Calu3 (cell line): ENCODE measurements around the gene USP3. TPM values are rescaled to one million over a fixed set of nuclear protein-coding genes. Genes with fewer than 3 reads are reported as not detected.

Experiments used
- BruUV-seq: library from RNA; stranded (reverse); fragments of 400-500 nt; replicated peaks from 2 replicates; lab custom pipeline; 2021; lab: Mats Ljungman, UMichigan
- CTCF ChIA-PET: fragments of 300-600 bp; sonication (Branson Sonifier 250); formaldehyde crosslinking; loops from one replicate; lab custom pipeline; 2022; ENCODE audit warnings: antibody characterized with exemption; lab: Charles Lee
- DNase-seq: peaks from one replicate; pipeline ENCODE4 v3.0.0; 2022
- H3K27ac Mint-ChIP-seq: one replicate; pipeline ENCODE4 v1.8.0; 2022; ENCODE audit warnings: mixed read lengths; ENCODE audit not compliant: unreplicated experiment
- H3K27me3 Mint-ChIP-seq: one replicate; pipeline ENCODE4 v1.8.0; 2022; ENCODE audit warnings: mixed read lengths; ENCODE audit not compliant: unreplicated experiment
- H3K36me3 Mint-ChIP-seq: one replicate; pipeline ENCODE4 v1.8.0; 2022; ENCODE audit warnings: mild to moderate bottlenecking, moderate library complexity, mixed read lengths; ENCODE audit not compliant: insufficient read depth, unreplicated experiment
- H3K4me1 Mint-ChIP-seq: one replicate; pipeline ENCODE4 v1.8.0; 2022; ENCODE audit warnings: mild to moderate bottlenecking, low read depth, mixed read lengths; ENCODE audit not compliant: unreplicated experiment
- H3K4me3 Mint-ChIP-seq: one replicate; pipeline ENCODE4 v1.8.0; 2022; ENCODE audit warnings: mild to moderate bottlenecking, low read depth, moderate library complexity, mixed read lengths; ENCODE audit not compliant: unreplicated experiment
- H3K9me3 Mint-ChIP-seq: one replicate; pipeline ENCODE4 v1.8.0; 2022; ENCODE audit warnings: low read depth, mixed read lengths; ENCODE audit not compliant: unreplicated experiment
- CTCF ChIP-seq: fragments of 200-600 bp; IDR thresholded peaks from one replicate; pipeline ENCODE4 v1.8.0; 2022; ENCODE audit warnings: antibody characterized with exemption; ENCODE audit not compliant: unreplicated experiment
- intact Hi-C: fragments of 100-400 bp; cut with micrococcal nuclease; formaldehyde crosslinking; loops from one replicate; pipeline ENCODE4 v1.10.0; 2022; ENCODE audit not compliant: unreplicated experiment
- total RNA-seq: library from RNA; stranded (reverse); gene quantifications from 2 replicates; pipeline ENCODE4 v1.2.3, GENCODE V29; 2022

The USP3 gene
- total RNA-seq, 1 experiment from 2014 or later: 80.8 TPM

GRCh38 chr15:63604281-63604680 is 99.9 kb downstream of the USP3 start:
- H3K9me3 Mint-ChIP-seq: no peaks in the 10 kb centered on the region
- no peaks in the 10 kb centered on the region for H3K27me3 Mint-ChIP-seq
- intact Hi-C loops: no loop called here
- no peak overlapping the region for H3K27ac Mint-ChIP-seq
- peaks cover 28% of the 10 kb centered on the region for H3K36me3 Mint-ChIP-seq
- CTCF ChIA-PET: interaction anchor here (0.5 to 0.6 kb wide), 2 partner anchors 7 to 25 kb away, joined by 3 read pairs; partner anchors contain the start of gene FBXL22
- peaks cover 10% of the 10 kb centered on the region for H3K4me1 Mint-ChIP-seq
- H3K4me3 Mint-ChIP-seq: no peak overlapping the region
- no peak for DNase-seq
- TF ChIP-seq CTCF: no peak
- BruUV-seq: no TSS peak

- CTCF ChIA-PET: interaction anchor here (0.6 to 0.7 kb wide), 2 partner anchors 8 to 548 kb away, joined by 3 read pairs; partner anchors contain the start of gene FBXL22
- BruUV-seq: no TSS peak
- no peak for TF ChIP-seq CTCF
- DNase-seq: no peak
- Mint-ChIP-seq H3K9me3 (no peaks in the 10 kb centered on the region), H3K27ac (no peak overlapping the region), H3K27me3 (no peaks in the 10 kb centered on the region), H3K4me3 (no peak overlapping the region), H3K4me1 (peaks cover 4% of the 10 kb centered on the region), H3K36me3 (peaks cover 21% of the 10 kb centered on the region)
- intact Hi-C loops: no loop called here
Observed at GRCh38 chr15:63605036-63605435, 100.6 kb downstream of the USP3 start.

DNA sequence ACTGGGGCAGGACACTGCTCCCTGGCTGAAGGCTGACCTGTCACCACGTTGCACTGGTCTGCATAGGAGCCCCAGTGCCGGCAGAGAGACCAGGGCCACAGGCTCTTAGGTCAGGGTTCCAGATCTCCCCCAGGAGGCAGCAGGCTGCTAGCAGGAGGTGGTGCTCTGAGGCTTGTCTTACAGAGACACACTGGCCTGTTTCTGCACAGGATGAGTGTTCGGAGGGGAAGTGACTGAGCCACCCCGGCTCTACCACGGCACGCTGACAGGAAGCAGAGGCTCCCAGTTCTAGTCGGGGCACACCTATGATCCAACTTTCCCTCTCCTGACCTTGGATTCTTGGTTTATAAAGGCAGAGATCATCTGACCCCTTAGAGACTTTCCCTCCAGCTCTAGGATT is 101.4 kb downstream of the USP3 start:
- H3K27me3 Mint-ChIP-seq: no peaks in the 10 kb centered on the region
- CTCF ChIA-PET: no interaction called here

GRCh38 chr15:63606308-63606707 is 101.9 kb downstream of the USP3 start:
- CTCF ChIA-PET: interaction anchor here (0.5 kb wide), 1 partner anchor 70 kb away, joined by 3 read pairs; no protein-coding TSS in a partner anchor
- H3K27ac Mint-ChIP-seq: no peak overlapping the region

More for the DNA sequence above, 101.4 kb downstream of the USP3 start:
- H3K4me3 Mint-ChIP-seq: no peak overlapping the region
- H3K27ac Mint-ChIP-seq: no peak overlapping the region
- H3K9me3 Mint-ChIP-seq: no peaks in the 10 kb centered on the region
- no peak for TF ChIP-seq CTCF
- H3K36me3 Mint-ChIP-seq: peaks cover 13% of the 10 kb centered on the region
- peaks cover 10% of the 10 kb centered on the region for H3K4me1 Mint-ChIP-seq
- intact Hi-C loops: no loop called here
- no peak for DNase-seq
- no TSS peak for BruUV-seq

More at GRCh38 chr15:63606308-63606707, 101.9 kb downstream of the USP3 start:
- TF ChIP-seq CTCF: no peak
- H3K36me3 Mint-ChIP-seq: peaks cover 8% of the 10 kb centered on the region
- H3K4me1 Mint-ChIP-seq: peaks cover 15% of the 10 kb centered on the region
- H3K4me3 Mint-ChIP-seq: no peak overlapping the region
- intact Hi-C loops: no loop called here
- no TSS peak for BruUV-seq
- H3K27me3 Mint-ChIP-seq: no peaks in the 10 kb centered on the region
- DNase-seq: no peak
- no peaks in the 10 kb centered on the region for H3K9me3 Mint-ChIP-seq
